Endothelial cell of hepatic sinusoid (primary cell): Measurements from ENCODE around the gene WDR62.

Source experiments
- in situ Hi-C: cut with HindIII; loops from 2 replicates; pipeline ENCODE4 v1.10.0; 2017; ENCODE audit warnings: low sequenced_read_pairs

WDR62 gene

GRCh38 chr19:36054733-36055686 lies at the start of gene WDR62:
Gene WDR62, plus strand, starts transcription at chr19:36054897. Its CDS starts 75 bp downstream, at chr19:36054972.
- in situ Hi-C loops: no loop called here

DNA sequence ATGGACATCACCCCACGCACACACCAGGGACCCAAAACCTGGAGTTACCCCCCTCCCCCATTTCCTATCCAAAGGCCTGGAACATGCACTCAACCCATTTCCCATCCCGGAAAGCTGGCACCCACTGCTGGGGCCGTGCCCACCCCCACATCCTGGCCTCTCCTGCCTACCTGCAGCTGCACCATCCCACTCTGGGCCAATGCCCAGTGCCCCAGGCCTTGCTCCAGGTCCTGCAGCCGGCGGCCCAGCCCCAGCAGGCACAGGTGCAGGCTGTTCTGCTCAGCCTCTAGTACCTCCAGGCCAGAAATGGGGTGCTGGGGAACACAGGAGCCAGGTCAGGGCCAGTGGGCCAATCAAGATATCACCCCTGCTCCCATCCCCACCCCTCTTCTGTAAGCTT lies 47.7 kb upstream of the WDR62 start:
- in situ Hi-C loops: no loop called here

GRCh38 chr19:36008336-36008978 lies 46.2 kb upstream of the WDR62 start, which contains the start of gene SYNE4:
Gene SYNE4, minus strand, starts transcription at chr19:36008813. Its CDS starts 132 bp downstream, at chr19:36008681.
- in situ Hi-C loops: no loop called here

DNA sequence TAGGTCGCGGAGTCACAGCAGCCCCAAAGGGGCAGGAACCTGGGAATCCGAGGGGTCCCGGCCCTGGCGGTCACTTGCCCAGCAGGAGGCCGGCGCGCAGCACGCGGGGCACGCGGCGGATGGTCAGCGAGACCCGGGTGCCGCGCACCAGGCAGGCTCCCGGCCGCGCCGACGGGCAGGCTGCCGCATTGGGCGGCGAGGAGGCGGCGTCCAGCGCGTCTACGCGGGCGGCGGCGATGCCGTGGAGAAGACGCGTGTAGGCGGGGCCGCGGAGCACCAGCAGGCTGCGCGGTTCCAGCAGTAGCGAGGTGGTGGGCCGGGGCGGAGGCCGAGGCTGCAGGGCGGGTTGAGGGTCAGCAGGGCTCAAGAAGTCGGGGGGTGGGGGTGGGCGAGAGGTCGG lies 45.5 kb upstream of the WDR62 start:
- in situ Hi-C loops: no loop called here

- in situ Hi-C loops: no loop called here
Observed at GRCh38 chr19:36009633-36010379, 44.9 kb upstream of the WDR62 start.

- in situ Hi-C loops: no loop called here
Observed at GRCh38 chr19:36010402-36010801, 44.3 kb upstream of the WDR62 start.

DNA sequence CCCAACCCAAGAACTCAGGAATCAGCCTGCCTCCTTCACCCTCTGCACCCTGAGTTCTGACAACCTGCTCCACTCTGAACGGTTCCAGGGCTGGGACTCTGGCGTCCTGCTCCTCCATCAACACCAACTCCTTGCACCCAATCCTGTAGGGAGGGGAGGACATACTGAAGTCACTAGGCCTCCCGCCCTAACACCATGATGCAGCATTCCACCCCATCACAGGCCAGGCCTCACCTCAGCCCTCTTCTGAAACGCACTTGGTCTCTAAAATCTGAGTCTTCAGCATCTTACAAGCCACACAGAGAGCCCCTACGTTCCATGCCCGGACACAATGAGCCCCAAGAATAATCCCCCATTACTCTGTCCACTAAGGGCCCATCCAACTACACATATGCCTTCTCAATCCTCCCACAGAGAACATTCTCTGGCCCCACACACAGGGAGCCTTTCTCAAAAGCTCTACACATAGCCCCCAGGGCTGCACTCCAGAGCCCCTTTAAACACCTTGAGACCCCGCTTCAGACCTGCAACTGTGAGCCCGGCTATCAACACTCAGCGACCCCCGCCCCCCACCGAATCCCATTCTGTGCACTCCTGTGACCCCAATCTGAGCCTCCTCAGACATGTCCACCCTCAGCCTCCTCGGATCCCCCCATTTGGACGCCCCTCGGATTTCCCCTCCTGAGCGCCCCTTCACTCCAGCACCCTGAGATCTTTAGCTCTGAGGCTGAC lies 41.3 kb upstream of the WDR62 start:
- in situ Hi-C loops: no loop called here

DNA sequence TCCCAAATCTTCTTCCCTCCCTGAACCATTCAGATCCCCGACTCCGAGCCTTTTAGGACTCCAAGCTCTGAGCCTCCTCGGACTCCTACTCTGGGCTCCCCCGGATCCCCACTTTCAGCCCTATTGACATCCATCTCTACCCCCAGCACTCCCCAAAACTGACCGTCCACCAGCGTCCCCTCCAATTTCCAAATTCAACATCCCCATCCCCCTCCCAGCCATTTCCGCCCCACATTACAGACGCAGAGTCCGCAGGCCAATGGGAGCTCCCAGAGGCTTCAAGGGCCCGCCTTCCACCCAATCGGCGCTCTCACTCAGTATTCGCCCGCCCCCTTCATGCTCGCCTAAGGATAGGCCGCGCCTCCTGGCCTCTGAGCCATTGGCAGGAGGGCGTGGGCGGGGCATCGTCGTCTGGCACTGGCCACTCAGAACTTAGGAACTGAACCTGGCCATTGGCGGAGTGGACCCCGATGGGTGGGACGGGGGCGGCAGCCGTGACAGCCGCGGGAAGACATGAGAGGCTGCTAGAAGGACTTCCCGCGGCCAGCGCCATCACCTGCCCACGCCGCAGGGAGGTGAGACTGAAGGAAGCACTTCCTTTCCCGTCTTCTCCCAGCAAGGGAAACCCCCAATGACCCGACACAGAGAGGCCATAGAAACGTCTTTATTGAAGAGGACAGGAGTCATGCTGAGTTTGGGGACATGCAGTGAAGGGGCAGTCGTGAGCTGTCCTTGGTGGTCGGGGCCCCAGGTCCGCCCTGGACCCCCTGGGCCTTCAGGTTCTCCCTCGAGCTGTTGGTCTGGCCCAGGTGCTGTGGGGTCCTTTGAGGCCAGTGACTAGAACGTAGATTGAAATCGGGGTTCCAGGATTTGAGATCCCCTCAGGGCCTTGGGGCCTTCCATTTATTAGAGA lies 40.4 kb upstream of the WDR62 start, which contains the start of gene ALKBH6:
ALKBH6 (minus strand) TSS at position 202 of the 913 bp plus-strand sequence. CDS start 816 bp downstream, outside the sequence.
- in situ Hi-C loops: no loop called here

DNA sequence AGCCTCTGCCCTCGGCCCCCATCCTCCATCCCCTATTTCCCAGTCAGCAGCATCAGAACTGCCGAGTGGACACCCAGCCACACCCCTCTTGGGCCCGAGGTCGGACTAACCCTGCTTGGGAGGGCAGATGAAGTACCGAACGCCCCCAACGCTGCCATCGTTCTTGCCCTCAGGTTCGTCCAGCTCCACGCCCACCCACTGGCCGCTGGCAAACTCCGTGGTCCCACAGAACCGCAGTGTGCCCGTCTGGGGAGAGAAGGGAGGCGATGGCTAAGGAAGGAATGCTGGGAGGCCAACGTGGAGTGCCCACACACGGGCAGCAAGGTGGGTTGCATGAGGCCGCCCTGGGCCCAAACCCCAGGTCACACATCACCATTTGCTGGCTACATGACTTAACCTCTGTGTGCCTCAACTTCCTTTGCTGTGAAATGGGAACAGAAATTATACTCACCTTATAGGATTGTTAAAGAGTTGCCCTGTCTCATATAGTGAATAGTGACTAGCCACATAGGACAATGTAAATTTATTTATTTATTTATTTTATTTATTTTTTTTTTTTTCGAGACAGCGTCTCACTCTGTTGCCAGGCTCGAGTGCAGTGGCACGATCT lies 35.5 kb upstream of the WDR62 start:
- in situ Hi-C loops: no loop called here

GRCh38 chr19:36023432-36023831 lies 31.3 kb upstream of the WDR62 start:
- in situ Hi-C loops: no loop called here

- in situ Hi-C loops: no loop called here
Observed at GRCh38 chr19:36025541-36025940, 29.2 kb upstream of the WDR62 start.

DNA sequence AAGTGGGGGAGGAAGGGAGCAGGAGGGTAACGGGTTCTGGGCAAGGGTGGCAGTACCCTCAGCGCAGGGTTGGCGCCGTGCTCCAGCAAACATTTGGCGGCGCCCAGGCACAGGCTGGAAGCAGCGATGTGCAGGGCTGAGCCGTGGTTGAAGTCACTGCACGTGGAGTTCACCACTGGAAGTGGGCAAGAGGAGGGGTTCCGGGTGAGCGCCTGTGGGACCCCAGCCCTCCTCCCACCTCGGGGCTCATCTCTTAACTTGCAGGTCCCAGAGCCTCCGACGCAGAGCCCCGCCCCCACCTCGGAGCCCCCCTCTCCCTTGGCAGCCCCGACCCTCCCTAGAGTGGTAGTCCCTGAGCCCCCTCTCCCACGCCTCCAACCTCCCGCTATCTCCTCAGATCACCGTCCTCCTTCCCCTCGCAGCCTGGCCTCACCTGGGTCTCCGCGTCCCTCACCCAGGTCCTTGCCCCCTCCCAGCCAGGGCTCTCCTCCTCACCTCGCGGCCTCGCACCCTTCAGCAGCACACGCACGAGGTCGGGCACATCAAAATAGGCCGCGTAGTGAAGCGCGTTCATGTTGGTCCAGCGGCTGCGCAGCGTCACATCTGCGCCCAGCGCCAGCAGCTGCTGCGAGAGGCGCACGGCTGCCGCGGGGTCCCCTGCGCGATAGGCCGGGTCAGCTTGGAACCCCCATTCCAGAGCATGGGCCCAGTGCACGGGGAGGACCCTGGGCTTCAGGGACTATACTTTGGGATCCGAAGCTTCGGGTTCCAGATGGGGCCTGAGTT lies 28.4 kb upstream of the WDR62 start:
- in situ Hi-C loops: no loop called here

- in situ Hi-C loops: no loop called here
Observed at GRCh38 chr19:36027696-36028095, 27.0 kb upstream of the WDR62 start.

GRCh38 chr19:36028313-36029041 lies 26.2 kb upstream of the WDR62 start:
- in situ Hi-C loops: no loop called here

DNA sequence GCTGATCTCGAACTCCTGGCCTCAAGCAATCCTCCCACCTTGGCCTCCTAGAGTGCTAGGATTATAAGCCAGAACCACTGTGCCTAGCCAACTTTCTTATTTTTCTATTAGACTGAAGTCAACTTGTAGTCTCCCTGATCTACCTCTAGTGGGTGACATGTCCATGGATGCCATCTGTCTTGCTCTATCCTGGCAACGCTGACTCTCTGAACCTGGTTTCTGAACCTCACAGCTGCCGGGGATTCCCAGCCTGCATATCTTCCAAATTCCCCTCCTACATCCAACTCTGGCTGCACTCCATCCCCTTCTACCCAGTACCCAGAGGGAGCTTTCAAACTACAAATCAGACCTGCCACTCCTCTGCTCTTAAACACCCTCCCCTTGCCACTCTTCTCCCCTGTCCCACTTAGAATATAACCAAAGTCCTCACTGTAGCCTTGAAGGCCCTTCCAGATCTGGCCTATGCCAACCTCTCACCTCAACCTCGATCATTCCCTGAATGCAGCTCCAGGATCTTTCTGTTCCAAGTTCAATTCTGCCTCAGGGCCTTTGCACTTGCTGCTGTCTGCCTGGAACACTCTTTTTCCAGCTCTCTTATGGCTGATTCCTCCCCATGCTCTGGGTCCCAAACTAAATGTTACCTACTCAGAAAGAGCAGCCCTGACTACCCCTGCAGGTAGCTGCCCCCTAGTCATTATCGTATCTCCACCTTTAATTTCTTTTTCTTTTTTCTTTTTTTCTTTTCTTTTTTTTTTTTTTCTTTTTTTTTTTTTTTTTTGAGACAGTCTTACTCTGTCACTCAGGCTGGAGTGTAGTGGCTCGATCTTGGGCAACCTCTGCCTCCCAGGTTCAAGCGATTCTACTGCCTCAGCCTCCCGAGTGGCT lies 24.2 kb upstream of the WDR62 start:
- in situ Hi-C loops: no loop called here

DNA sequence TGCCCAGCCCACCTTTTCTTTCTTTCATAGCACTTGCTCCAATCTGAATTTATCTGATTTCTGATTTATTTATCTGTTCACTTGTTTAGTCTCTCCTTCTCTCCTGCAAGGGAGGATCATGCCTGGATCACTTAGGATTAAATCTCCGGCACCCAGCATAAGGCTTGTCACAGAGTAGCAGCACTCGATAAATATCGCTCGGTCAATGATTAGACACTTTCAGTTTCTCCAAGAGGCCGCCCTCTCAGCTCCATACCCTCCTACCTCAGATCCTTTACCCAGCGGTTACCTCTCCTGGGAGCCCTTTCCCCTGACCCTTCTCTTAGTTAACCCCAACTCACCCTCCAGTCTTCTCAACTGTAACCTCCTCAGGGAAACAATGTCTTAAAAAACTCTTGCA lies 23.4 kb upstream of the WDR62 start:
- in situ Hi-C loops: no loop called here
